Measurements from ENCODE around the gene KRT6A. TPM values are rescaled to one million over a fixed set of nuclear protein-coding genes. Genes with fewer than 3 reads are reported as not detected.

KRT6A gene
- total RNA-seq, 2 experiments from 2014 or later = not detected

GRCh38 chr12:52441320-52441911 lies 51.6 kb downstream of the KRT6A start:
- ChIA-PET CTCF (no interaction called here), POLR2A (no interaction called here)
- no peak for DNase-seq
- no peaks in the 10 kb centered on the region for H3K4me1 Mint-ChIP-seq (ENCODE audit: low read depth)
- no peaks in the 10 kb centered on the region for H3K9me3 Mint-ChIP-seq
- H3K9me3 ChIP-seq (ENCODE audit: control insufficient read depth in 1 of 2, insufficient read depth in 1 of 2, low read length in 2 of 2) = no peaks in the 10 kb centered on the region
- H3K36me3 ChIP-seq (ENCODE audit: insufficient read depth, low read length) = no peaks in the 10 kb centered on the region
- intact Hi-C loops (cut with DNase I, micrococcal nuclease) = no loop called here
- no peaks in the 10 kb centered on the region for H3K4me1 ChIP-seq (ENCODE audit: insufficient read depth, low read length)
- peaks cover 58% of the 10 kb centered on the region for H3K27me3 Mint-ChIP-seq
- H3K36me3 Mint-ChIP-seq (ENCODE audit: low read depth) = no peaks in the 10 kb centered on the region
- TF ChIP-seq, protein P1, sequence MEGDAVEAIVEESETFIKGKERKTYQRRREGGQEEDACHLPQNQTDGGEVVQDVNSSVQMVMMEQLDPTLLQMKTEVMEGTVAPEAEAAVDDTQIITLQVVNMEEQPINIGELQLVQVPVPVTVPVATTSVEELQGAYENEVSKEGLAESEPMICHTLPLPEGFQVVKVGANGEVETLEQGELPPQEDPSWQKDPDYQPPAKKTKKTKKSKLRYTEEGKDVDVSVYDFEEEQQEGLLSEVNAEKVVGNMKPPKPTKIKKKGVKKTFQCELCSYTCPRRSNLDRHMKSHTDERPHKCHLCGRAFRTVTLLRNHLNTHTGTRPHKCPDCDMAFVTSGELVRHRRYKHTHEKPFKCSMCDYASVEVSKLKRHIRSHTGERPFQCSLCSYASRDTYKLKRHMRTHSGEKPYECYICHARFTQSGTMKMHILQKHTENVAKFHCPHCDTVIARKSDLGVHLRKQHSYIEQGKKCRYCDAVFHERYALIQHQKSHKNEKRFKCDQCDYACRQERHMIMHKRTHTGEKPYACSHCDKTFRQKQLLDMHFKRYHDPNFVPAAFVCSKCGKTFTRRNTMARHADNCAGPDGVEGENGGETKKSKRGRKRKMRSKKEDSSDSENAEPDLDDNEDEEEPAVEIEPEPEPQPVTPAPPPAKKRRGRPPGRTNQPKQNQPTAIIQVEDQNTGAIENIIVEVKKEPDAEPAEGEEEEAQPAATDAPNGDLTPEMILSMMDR (IDR thresholded peaks at IDR 0.05) = no peak
- no peak for ATAC-seq (ENCODE audit: poor library complexity)
- H3K27ac Mint-ChIP-seq = no peak overlapping the region
- peaks cover 4 to 10% of the 10 kb centered on the region in 2 experiments for H3K27me3 ChIP-seq (ENCODE audit: control insufficient read depth in 1 of 2, insufficient read depth in 2 of 2, low read length in 2 of 2)
- H3K4me3 ChIP-seq (ENCODE audit: low read length) = no peak overlapping the region
- no peak overlapping the region for H3K27ac ChIP-seq (ENCODE audit: low read depth in 1 of 2, low read length in 2 of 2)
- no peak overlapping the region for H3K4me3 Mint-ChIP-seq

- Mint-ChIP-seq H3K27me3 (peaks cover 53% of the 10 kb centered on the region), H3K9me3 (no peaks in the 10 kb centered on the region)
- intact Hi-C loops (cut with DNase I, micrococcal nuclease) = no loop called here
Measured at GRCh38 chr12:52440821-52441319, 52.2 kb downstream of the KRT6A start.

DNA sequence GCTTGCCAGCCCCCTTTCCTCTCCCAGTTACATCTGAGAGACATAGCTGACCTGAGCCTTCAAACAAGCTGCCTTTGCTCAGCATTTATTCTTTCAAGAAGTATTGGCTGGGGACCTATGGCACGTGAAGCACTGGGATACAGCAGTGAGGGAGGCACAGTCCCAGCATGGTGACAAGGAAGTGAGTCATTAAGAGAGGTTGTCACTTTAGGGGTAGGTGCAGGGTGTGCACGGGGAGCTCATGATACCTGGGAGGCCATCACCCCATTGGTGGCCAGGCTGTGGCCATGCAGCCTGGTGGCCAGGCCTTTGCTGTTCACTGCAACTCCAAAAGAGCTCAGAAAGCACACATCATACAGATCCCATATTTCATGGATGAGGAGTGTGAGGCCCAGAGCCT lies 53.2 kb downstream of the KRT6A start:
- Mint-ChIP-seq H3K9me3 (no peaks in the 10 kb centered on the region), H3K4me3 (no peak overlapping the region), H3K27me3 (peaks cover 55% of the 10 kb centered on the region), H3K36me3 (ENCODE audit: low read depth) (no peaks in the 10 kb centered on the region), H3K4me1 (ENCODE audit: low read depth) (no peaks in the 10 kb centered on the region), H3K27ac (no peak overlapping the region)
- TF ChIP-seq, protein P1 (IDR thresholded peaks at IDR 0.05) = no peak
- Histone ChIP-seq H3K9me3 (ENCODE audit: control insufficient read depth in 1 of 2, insufficient read depth in 1 of 2, low read length in 2 of 2) (no peaks in the 10 kb centered on the region), H3K27me3 (ENCODE audit: control insufficient read depth in 1 of 2, insufficient read depth in 2 of 2, low read length in 2 of 2) (peaks cover 6 to 10% of the 10 kb centered on the region in 2 experiments), H3K4me1 (ENCODE audit: insufficient read depth, low read length) (no peaks in the 10 kb centered on the region), H3K36me3 (ENCODE audit: insufficient read depth, low read length) (no peaks in the 10 kb centered on the region), H3K27ac (ENCODE audit: low read depth in 1 of 2, low read length in 2 of 2) (no peak overlapping the region), H3K4me3 (ENCODE audit: low read length) (no peak overlapping the region)
- intact Hi-C loops (cut with DNase I, micrococcal nuclease) = no loop called here
- DNase-seq (no peak), ATAC-seq (ENCODE audit: poor library complexity) (no peak)
- POLR2A ChIA-PET = no interaction called here
- CTCF ChIA-PET = no interaction called here

More at GRCh38 chr12:52440821-52441319, 52.2 kb downstream of the KRT6A start:
- Histone ChIP-seq H3K4me1 (ENCODE audit: insufficient read depth, low read length) (no peaks in the 10 kb centered on the region), H3K27ac (ENCODE audit: low read depth in 1 of 2, low read length in 2 of 2) (no peak overlapping the region), H3K27me3 (ENCODE audit: control insufficient read depth in 1 of 2, insufficient read depth in 2 of 2, low read length in 2 of 2) (peaks cover 4 to 10% of the 10 kb centered on the region in 2 experiments), H3K9me3 (ENCODE audit: control insufficient read depth in 1 of 2, insufficient read depth in 1 of 2, low read length in 2 of 2) (no peaks in the 10 kb centered on the region), H3K36me3 (ENCODE audit: insufficient read depth, low read length) (no peaks in the 10 kb centered on the region), H3K4me3 (ENCODE audit: low read length) (no peak overlapping the region)
- ChIA-PET CTCF (no interaction called here), POLR2A (no interaction called here)
- no peak overlapping the region for H3K4me3 Mint-ChIP-seq
- no peaks in the 10 kb centered on the region for H3K4me1 Mint-ChIP-seq (ENCODE audit: low read depth)
- TF ChIP-seq, protein P1 (IDR thresholded peaks at IDR 0.05) = no peak
- DNase-seq (no peak), ATAC-seq (ENCODE audit: poor library complexity) (no peak)
- no peaks in the 10 kb centered on the region for H3K36me3 Mint-ChIP-seq (ENCODE audit: low read depth)
- H3K27ac Mint-ChIP-seq = no peak overlapping the region

All from CD4-positive, alpha-beta T cell (primary cell).